HEK293 (cell line): Measurements from ENCODE around the gene ENO2.

ENCODE experiments used
- CTCF ChIA-PET: fragments of 350-600 bp; formaldehyde crosslinking; extraction: SDS; loops from one replicate; lab custom pipeline; 2021; ENCODE audit warnings: antibody characterized with exemption; lab: Yijun Ruan, JAX
- POLR2A ChIA-PET: fragments of 300-600 bp; formaldehyde crosslinking; extraction: SDS; loops from one replicate; lab custom pipeline; 2020; ENCODE audit warnings: antibody characterized with exemption, inconsistent platforms; lab: Yijun Ruan, JAX
- H3K27ac ChIP-seq: fragments of 200-500 bp; sonication (Bioruptor generic); 2 replicates; pipeline ENCODE4 v1.5.1; 2014; ENCODE audit warnings: low read depth, low read length, control low read depth, inconsistent platforms; ENCODE audit errors: extremely low read depth
- H3K36me3 ChIP-seq, 2 experiments: fragments of 200-500 bp in 1 of 2; sonication (Bioruptor generic) in 1 of 2; 1 replicate in 1 of 2; 2 replicates in 1 of 2; pipeline ENCODE4 v1.5.1; 2014 to 2017; ENCODE audit warnings: inconsistent platforms in 2 of 2, low read length in 2 of 2; ENCODE audit not compliant: control insufficient read depth in 2 of 2, insufficient read depth in 1 of 2
- H3K4me1 ChIP-seq: fragments of 200-500 bp; sonication (Bioruptor generic); 2 replicates; pipeline ENCODE4 v1.5.1; 2014; ENCODE audit warnings: mild to moderate bottlenecking, low read length, inconsistent platforms; ENCODE audit not compliant: control insufficient read depth, insufficient read depth
- H3K4me3 ChIP-seq: 2 replicates; pipeline ENCODE4 v1.5.1; 2011; ENCODE audit warnings: low read depth, mild to moderate bottlenecking, control low read depth, low read length, moderate library complexity
- H3K9me3 ChIP-seq: fragments of 200-500 bp; sonication (Bioruptor generic); 2 replicates; pipeline ENCODE4 v1.5.1; 2014; ENCODE audit warnings: low read depth, low read length, inconsistent platforms; ENCODE audit not compliant: control insufficient read depth, insufficient read depth
- GLIS1 ChIP-seq: fragments of 450-650 bp; formaldehyde crosslinking; IDR thresholded peaks from 2 replicates; pipeline ENCODE4 v1.5.1; 2016; ENCODE audit warnings: missing biosample characterization, missing genetic modification characterization
- GLIS2 ChIP-seq: fragments of 450-650 bp; formaldehyde crosslinking; IDR thresholded peaks from 2 replicates; pipeline ENCODE4 v1.5.1; 2016; ENCODE audit warnings: missing biosample characterization, missing genetic modification characterization
- HOXC10 ChIP-seq: sonication (generic); formaldehyde crosslinking; IDR thresholded peaks from 2 replicates; pipeline ENCODE4 v1.8.1; 2023; ENCODE audit warnings: mild to moderate bottlenecking, missing genetic modification reagents
- KLF16 ChIP-seq: fragments of 450-650 bp; formaldehyde crosslinking; IDR thresholded peaks from 2 replicates; pipeline ENCODE4 v1.5.1; 2017; ENCODE audit warnings: missing biosample characterization, missing genetic modification characterization
- MZF1 ChIP-seq: fragments of 450-650 bp; formaldehyde crosslinking; IDR thresholded peaks from 2 replicates; pipeline ENCODE4 v1.5.1; 2017; ENCODE audit warnings: missing biosample characterization, missing genetic modification characterization, borderline replicate concordance
- REPIN1 ChIP-seq: fragments of 450-650 bp; formaldehyde crosslinking; IDR thresholded peaks from 2 replicates; pipeline ENCODE4 v1.5.1; 2017; ENCODE audit warnings: missing biosample characterization, missing genetic modification characterization, low read depth
- SP2 ChIP-seq: fragments of 450-650 bp; formaldehyde crosslinking; IDR thresholded peaks from 2 replicates; pipeline ENCODE4 v1.5.1; 2016; ENCODE audit warnings: missing biosample characterization, missing genetic modification characterization
- TCF7L2 ChIP-seq: IDR thresholded peaks from 2 replicates; pipeline ENCODE4 v1.6.1; 2011; ENCODE audit warnings: low read depth, mild to moderate bottlenecking, inconsistent platforms, low read length, moderate library complexity, borderline replicate concordance
- YY1 ChIP-seq: fragments of 450-650 bp; formaldehyde crosslinking; IDR thresholded peaks from 2 replicates; pipeline ENCODE4 v1.5.1; 2018; ENCODE audit warnings: missing biosample characterization, missing genetic modification characterization
- ZNF155 ChIP-seq: fragments of 450-650 bp; formaldehyde crosslinking; IDR thresholded peaks from 2 replicates; pipeline ENCODE4 v1.5.1; 2016; ENCODE audit warnings: missing biosample characterization, missing genetic modification characterization
- ZNF2 ChIP-seq: fragments of 450-650 bp; formaldehyde crosslinking; IDR thresholded peaks from 2 replicates; pipeline ENCODE4 v1.5.1; 2016; ENCODE audit warnings: missing biosample characterization, missing genetic modification characterization
- ZNF302 ChIP-seq: fragments of 450-650 bp; formaldehyde crosslinking; IDR thresholded peaks from 2 replicates; pipeline ENCODE4 v1.5.1; 2016; ENCODE audit warnings: missing biosample characterization, missing genetic modification characterization, low read depth
- ZNF341 ChIP-seq: fragments of 450-650 bp; formaldehyde crosslinking; IDR thresholded peaks from 2 replicates; pipeline ENCODE4; 2016; ENCODE audit warnings: low read depth, missing biosample characterization, missing genetic modification characterization
- ZNF529 ChIP-seq: fragments of 450-650 bp; formaldehyde crosslinking; IDR thresholded peaks from 2 replicates; pipeline ENCODE4 v1.5.1; 2017; ENCODE audit warnings: missing genetic modification characterization, missing biosample characterization; ENCODE audit not compliant: insufficient replicate concordance
- ZNF544 ChIP-seq: fragments of 450-650 bp; formaldehyde crosslinking; IDR thresholded peaks from 2 replicates; pipeline ENCODE4 v1.5.0; 2017; ENCODE audit warnings: missing biosample characterization, missing genetic modification characterization
- ZNF701 ChIP-seq: fragments of 450-650 bp; formaldehyde crosslinking; IDR thresholded peaks from 2 replicates; pipeline ENCODE4 v1.5.1; 2016; ENCODE audit warnings: missing biosample characterization, missing genetic modification characterization
- ZNF776 ChIP-seq: fragments of 450-650 bp; formaldehyde crosslinking; IDR thresholded peaks from 2 replicates; pipeline ENCODE4 v1.5.0; 2017; ENCODE audit warnings: missing biosample characterization, missing genetic modification characterization, borderline replicate concordance
- ZNF791 ChIP-seq: fragments of 450-650 bp; formaldehyde crosslinking; IDR thresholded peaks from 2 replicates; pipeline ENCODE4 v1.5.1; 2016; ENCODE audit warnings: missing biosample characterization, missing genetic modification characterization
- ZNF830 ChIP-seq: fragments of 450-650 bp; IDR thresholded peaks from 2 replicates; pipeline ENCODE4 v1.5.0; 2018; ENCODE audit warnings: missing biosample characterization, missing genetic modification characterization, low read depth, mild to moderate bottlenecking, moderate library complexity
- TF ChIP-seq, protein P1 (sequence below): fragments of 450-650 bp; formaldehyde crosslinking; IDR thresholded peaks from 2 replicates; pipeline ENCODE4 v1.5.1; 2016; ENCODE audit warnings: missing biosample characterization, missing genetic modification characterization, low read depth
- TF ChIP-seq, protein P2 (sequence below): fragments of 450-650 bp; IDR thresholded peaks from 2 replicates; pipeline ENCODE4 v1.5.1; 2018; ENCODE audit warnings: missing biosample characterization, mild to moderate bottlenecking, missing genetic modification characterization
- TF ChIP-seq, protein P3 (sequence below): fragments of 450-650 bp; formaldehyde crosslinking; IDR thresholded peaks from 2 replicates; pipeline ENCODE4 v1.5.1; 2016; ENCODE audit warnings: missing biosample characterization, missing genetic modification characterization
- TF ChIP-seq, protein P4 (sequence below): fragments of 450-650 bp; formaldehyde crosslinking; IDR thresholded peaks from 2 replicates; pipeline ENCODE4 v1.5.1; 2016; ENCODE audit warnings: missing biosample characterization, missing genetic modification characterization
- TF ChIP-seq, protein P5 (sequence below): fragments of 450-650 bp; formaldehyde crosslinking; IDR thresholded peaks from 2 replicates; pipeline ENCODE4 v1.5.1; 2016; ENCODE audit warnings: missing biosample characterization, missing genetic modification characterization
- TF ChIP-seq, protein P6 (sequence below): fragments of 450-650 bp; formaldehyde crosslinking; IDR thresholded peaks from 2 replicates; pipeline ENCODE4 v1.5.1; 2017; ENCODE audit warnings: missing biosample characterization, missing genetic modification characterization

The ENO2 gene

DNA sequence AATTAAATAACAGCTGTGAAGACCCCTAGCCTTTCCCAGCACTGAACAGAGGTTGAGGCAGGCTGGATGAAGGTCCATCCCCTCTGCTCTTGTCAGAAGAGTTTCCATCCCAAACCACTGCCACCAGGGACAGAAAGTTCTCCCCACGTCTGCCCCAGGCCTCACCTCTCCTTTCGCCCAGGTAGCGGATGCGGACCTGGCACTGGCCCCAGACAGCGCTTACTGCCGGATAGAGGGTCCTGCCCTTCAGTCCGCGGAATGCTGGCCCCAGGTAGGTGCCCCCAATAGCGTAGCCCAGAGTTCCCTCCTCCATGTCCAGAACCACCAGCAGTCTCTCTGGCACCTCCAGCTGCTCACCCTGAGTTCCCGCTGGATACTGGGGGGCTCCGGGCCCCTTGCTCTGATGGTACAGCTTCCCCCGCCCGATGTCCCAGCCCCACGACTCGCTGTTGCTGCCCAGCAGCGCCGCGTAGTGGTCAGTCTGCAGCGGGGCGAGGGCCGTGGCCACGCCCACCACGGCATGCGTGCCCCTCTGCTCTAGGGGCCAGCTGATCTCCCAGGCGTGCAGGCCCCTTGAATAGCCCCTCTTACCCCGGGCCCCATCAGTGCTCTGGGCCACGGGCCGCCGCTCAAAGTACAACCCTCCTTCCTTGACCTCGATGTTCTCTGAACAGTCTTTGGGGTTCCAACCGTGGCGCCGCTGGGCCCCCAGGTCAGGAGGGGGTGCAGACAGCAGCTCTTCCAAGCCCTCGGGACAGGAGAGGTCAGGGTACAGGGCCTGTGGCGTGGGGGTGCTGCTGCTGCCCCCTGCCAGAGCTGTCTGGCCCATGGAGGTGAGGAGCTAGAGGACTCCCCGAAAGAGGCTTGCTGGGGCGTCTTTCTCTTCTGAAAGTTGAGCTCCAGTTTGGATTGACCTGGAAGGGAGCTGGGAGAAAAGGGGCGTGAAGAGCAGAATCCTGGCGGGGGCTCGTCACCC lies 42.0 kb upstream of the ENO2 start:
- ChIA-PET POLR2A (interaction anchor here (0.5 to 3.7 kb wide), 37 partner anchors 8 to 338 kb away, joined by 3 to 88 read pairs (median 4); partner anchors contain the start of genes ATN1, C12orf57, CDCA3 and COPS7A), CTCF (interaction anchor here (0.5 to 5.3 kb wide), 48 partner anchors 9 to 829 kb away, joined by 3 to 71 read pairs (median 4); partner anchors contain the start of genes ATN1, C12orf57, C1RL and CDCA3)
- Histone ChIP-seq H3K36me3 (peaks cover 4 to 44% of the 10 kb centered on the region in 2 experiments; a peak in 2 of 3 replicates), H3K27ac (peak overlapping the region; percentile 54; the same call in 1 of the 2 replicates), H3K4me3 (peak overlapping the region; percentile 67), H3K4me1 (peaks cover 2% of the 10 kb centered on the region; the same call in 1 of the 2 replicates), H3K9me3 (no peaks in the 10 kb centered on the region)
- TF ChIP-seq GLIS1 (tag by site-specific recombination) = peak; percentile 44
- TF ChIP-seq ZNF701 (tag by site-specific recombination) = no peak
- TF ChIP-seq KLF16 (tag by site-specific recombination) = peak; percentile 94
- TF ChIP-seq ZNF830 (tag by site-specific recombination) = no peak
- TF ChIP-seq, protein P1, sequence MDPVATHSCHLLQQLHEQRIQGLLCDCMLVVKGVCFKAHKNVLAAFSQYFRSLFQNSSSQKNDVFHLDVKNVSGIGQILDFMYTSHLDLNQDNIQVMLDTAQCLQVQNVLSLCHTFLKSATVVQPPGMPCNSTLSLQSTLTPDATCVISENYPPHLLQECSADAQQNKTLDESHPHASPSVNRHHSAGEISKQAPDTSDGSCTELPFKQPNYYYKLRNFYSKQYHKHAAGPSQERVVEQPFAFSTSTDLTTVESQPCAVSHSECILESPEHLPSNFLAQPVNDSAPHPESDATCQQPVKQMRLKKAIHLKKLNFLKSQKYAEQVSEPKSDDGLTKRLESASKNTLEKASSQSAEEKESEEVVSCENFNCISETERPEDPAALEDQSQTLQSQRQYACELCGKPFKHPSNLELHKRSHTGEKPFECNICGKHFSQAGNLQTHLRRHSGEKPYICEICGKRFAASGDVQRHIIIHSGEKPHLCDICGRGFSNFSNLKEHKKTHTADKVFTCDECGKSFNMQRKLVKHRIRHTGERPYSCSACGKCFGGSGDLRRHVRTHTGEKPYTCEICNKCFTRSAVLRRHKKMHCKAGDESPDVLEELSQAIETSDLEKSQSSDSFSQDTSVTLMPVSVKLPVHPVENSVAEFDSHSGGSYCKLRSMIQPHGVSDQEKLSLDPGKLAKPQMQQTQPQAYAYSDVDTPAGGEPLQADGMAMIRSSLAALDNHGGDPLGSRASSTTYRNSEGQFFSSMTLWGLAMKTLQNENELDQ = no peak
- TF ChIP-seq, protein P2, sequence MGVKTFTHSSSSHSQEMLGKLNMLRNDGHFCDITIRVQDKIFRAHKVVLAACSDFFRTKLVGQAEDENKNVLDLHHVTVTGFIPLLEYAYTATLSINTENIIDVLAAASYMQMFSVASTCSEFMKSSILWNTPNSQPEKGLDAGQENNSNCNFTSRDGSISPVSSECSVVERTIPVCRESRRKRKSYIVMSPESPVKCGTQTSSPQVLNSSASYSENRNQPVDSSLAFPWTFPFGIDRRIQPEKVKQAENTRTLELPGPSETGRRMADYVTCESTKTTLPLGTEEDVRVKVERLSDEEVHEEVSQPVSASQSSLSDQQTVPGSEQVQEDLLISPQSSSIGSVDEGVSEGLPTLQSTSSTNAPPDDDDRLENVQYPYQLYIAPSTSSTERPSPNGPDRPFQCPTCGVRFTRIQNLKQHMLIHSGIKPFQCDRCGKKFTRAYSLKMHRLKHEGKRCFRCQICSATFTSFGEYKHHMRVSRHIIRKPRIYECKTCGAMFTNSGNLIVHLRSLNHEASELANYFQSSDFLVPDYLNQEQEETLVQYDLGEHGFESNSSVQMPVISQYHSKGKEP (tag by site-specific recombination) = no peak
- TF ChIP-seq ZNF302 (tag by site-specific recombination) = no peak
- no peak for TF ChIP-seq ZNF776
- TF ChIP-seq HOXC10 (CRISPR knock-in tag) = 0 out of 2 replicates have a peak, but pooled peaks have one; percentile 30
- TF ChIP-seq GLIS2 = peak; percentile 84
- TF ChIP-seq TCF7L2 = no peak
- TF ChIP-seq ZNF341 = peak; percentile 88
- TF ChIP-seq, protein P3, sequence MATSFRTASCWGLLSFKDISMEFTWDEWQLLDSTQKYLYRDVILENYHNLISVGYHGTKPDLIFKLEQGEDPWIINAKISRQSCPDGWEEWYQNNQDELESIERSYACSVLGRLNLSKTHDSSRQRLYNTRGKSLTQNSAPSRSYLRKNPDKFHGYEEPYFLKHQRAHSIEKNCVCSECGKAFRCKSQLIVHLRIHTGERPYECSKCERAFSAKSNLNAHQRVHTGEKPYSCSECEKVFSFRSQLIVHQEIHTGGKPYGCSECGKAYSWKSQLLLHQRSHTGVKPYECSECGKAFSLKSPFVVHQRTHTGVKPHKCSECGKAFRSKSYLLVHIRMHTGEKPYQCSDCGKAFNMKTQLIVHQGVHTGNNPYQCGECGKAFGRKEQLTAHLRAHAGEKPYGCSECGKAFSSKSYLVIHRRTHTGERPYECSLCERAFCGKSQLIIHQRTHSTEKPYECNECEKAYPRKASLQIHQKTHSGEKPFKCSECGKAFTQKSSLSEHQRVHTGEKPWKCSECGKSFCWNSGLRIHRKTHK (tag by site-specific recombination) = no peak
- no peak for TF ChIP-seq MZF1 (tag by site-specific recombination)
- peak; percentile 97 for TF ChIP-seq ZNF2 (tag by site-specific recombination)
- no peak for TF ChIP-seq ZNF791 (tag by site-specific recombination)
- TF ChIP-seq, protein P4, sequence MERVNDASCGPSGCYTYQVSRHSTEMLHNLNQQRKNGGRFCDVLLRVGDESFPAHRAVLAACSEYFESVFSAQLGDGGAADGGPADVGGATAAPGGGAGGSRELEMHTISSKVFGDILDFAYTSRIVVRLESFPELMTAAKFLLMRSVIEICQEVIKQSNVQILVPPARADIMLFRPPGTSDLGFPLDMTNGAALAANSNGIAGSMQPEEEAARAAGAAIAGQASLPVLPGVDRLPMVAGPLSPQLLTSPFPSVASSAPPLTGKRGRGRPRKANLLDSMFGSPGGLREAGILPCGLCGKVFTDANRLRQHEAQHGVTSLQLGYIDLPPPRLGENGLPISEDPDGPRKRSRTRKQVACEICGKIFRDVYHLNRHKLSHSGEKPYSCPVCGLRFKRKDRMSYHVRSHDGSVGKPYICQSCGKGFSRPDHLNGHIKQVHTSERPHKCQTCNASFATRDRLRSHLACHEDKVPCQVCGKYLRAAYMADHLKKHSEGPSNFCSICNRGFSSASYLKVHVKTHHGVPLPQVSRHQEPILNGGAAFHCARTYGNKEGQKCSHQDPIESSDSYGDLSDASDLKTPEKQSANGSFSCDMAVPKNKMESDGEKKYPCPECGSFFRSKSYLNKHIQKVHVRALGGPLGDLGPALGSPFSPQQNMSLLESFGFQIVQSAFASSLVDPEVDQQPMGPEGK = peak; percentile 99
- no peak for TF ChIP-seq REPIN1
- TF ChIP-seq YY1 = no peak
- no peak for TF ChIP-seq ZNF529 (tag by site-specific recombination)
- TF ChIP-seq SP2 (tag by site-specific recombination) = peak; percentile 35; the same call in 1 of the 2 replicates
- TF ChIP-seq ZNF544 (tag by site-specific recombination) = no peak
- TF ChIP-seq, protein P5, sequence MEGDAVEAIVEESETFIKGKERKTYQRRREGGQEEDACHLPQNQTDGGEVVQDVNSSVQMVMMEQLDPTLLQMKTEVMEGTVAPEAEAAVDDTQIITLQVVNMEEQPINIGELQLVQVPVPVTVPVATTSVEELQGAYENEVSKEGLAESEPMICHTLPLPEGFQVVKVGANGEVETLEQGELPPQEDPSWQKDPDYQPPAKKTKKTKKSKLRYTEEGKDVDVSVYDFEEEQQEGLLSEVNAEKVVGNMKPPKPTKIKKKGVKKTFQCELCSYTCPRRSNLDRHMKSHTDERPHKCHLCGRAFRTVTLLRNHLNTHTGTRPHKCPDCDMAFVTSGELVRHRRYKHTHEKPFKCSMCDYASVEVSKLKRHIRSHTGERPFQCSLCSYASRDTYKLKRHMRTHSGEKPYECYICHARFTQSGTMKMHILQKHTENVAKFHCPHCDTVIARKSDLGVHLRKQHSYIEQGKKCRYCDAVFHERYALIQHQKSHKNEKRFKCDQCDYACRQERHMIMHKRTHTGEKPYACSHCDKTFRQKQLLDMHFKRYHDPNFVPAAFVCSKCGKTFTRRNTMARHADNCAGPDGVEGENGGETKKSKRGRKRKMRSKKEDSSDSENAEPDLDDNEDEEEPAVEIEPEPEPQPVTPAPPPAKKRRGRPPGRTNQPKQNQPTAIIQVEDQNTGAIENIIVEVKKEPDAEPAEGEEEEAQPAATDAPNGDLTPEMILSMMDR (tag by site-specific recombination) = peak; percentile 99
- TF ChIP-seq ZNF155 (tag by site-specific recombination) = no peak
- TF ChIP-seq, protein P6, sequence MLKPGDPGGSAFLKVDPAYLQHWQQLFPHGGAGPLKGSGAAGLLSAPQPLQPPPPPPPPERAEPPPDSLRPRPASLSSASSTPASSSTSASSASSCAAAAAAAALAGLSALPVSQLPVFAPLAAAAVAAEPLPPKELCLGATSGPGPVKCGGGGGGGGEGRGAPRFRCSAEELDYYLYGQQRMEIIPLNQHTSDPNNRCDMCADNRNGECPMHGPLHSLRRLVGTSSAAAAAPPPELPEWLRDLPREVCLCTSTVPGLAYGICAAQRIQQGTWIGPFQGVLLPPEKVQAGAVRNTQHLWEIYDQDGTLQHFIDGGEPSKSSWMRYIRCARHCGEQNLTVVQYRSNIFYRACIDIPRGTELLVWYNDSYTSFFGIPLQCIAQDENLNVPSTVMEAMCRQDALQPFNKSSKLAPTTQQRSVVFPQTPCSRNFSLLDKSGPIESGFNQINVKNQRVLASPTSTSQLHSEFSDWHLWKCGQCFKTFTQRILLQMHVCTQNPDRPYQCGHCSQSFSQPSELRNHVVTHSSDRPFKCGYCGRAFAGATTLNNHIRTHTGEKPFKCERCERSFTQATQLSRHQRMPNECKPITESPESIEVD (tag by site-specific recombination) = no peak
